MM.1S (cell line): Measurements from ENCODE around the gene GSG1L.

Experiments used
- DNase-seq: peaks from one replicate; pipeline ENCODE4 v3.0.0-alpha.2; 2015
- H2AFZ ChIP-seq: fragments of 300-600 bp; sonication (generic); 2 replicates; pipeline ENCODE4 v1.6.0; 2016; ENCODE audit warnings: antibody characterized with exemption, low read length
- H3F3A ChIP-seq: fragments of 300-600 bp; sonication (generic); 2 replicates; pipeline ENCODE4 v1.6.1; 2016; ENCODE audit warnings: mild to moderate bottlenecking, antibody characterized with exemption, low read length, moderate library complexity, mixed read lengths; ENCODE audit not compliant: insufficient read depth
- H3K27ac ChIP-seq: fragments of 300-600 bp; sonication (generic); 2 replicates; pipeline ENCODE4 v1.5.1; 2016; ENCODE audit warnings: mild to moderate bottlenecking, low read length
- H3K27me3 ChIP-seq: fragments of 300-600 bp; sonication (generic); replicated peaks from 2 replicates; pipeline ENCODE4 v1.6.0; 2016; ENCODE audit warnings: low read length; ENCODE audit not compliant: insufficient read depth
- H3K36me3 ChIP-seq: fragments of 300-600 bp; sonication (generic); replicated peaks from 2 replicates; pipeline ENCODE4 v1.6.1; 2016; ENCODE audit warnings: mild to moderate bottlenecking, low read length, mixed read lengths; ENCODE audit not compliant: insufficient read depth
- H3K4me1 ChIP-seq: fragments of 300-600 bp; sonication (generic); 2 replicates; pipeline ENCODE4 v1.6.1; 2016; ENCODE audit warnings: low read length, mixed read lengths
- H3K4me2 ChIP-seq: fragments of 300-600 bp; sonication (generic); 2 replicates; pipeline ENCODE4 v1.6.0; 2016; ENCODE audit warnings: low read depth, low read length
- H3K4me3 ChIP-seq: fragments of 300-600 bp; sonication (generic); 2 replicates; pipeline ENCODE4 v1.5.1; 2016; ENCODE audit warnings: low read length, mixed read lengths
- H3K79me2 ChIP-seq: fragments of 300-600 bp; sonication (generic); 2 replicates; pipeline ENCODE4 v1.6.1; 2016; ENCODE audit warnings: mixed run types, low read length, mixed read lengths
- H3K9ac ChIP-seq: fragments of 300-600 bp; sonication (generic); 2 replicates; pipeline ENCODE4 v1.6.1; 2016; ENCODE audit warnings: low read length, mixed read lengths
- H3K9me2 ChIP-seq: fragments of 300-600 bp; sonication (generic); replicated peaks from 2 replicates; pipeline ENCODE4 v1.6.1; 2016; ENCODE audit warnings: mild to moderate bottlenecking, low read length, mixed read lengths; ENCODE audit not compliant: insufficient read depth
- H3K9me3 ChIP-seq: fragments of 300-600 bp; sonication (generic); replicated peaks from 2 replicates; pipeline ENCODE4 v1.6.1; 2016; ENCODE audit warnings: mild to moderate bottlenecking, low read length, mixed read lengths; ENCODE audit not compliant: insufficient read depth
- H4K20me1 ChIP-seq: fragments of 300-600 bp; sonication (generic); 2 replicates; pipeline ENCODE4 v1.6.1; 2016; ENCODE audit warnings: mild to moderate bottlenecking, low read length, moderate library complexity, mixed read lengths; ENCODE audit not compliant: insufficient read depth
- EZH2 ChIP-seq: fragments of 300-600 bp; sonication (generic); optimal IDR thresholded peaks from 2 replicates; pipeline ENCODE3; 2017; ENCODE audit warnings: low read depth, mild to moderate bottlenecking, antibody characterized with exemption, low read length, mixed read lengths
- EZH2phosphoT487 ChIP-seq: fragments of 300-600 bp; sonication (generic); IDR thresholded peaks from 2 replicates; pipeline ENCODE4 v1.6.1; 2018; ENCODE audit warnings: antibody characterized with exemption, low read length
- TF ChIP-seq, protein P1 (sequence below): fragments of 300-600 bp; sonication (generic); IDR thresholded peaks from 2 replicates; pipeline ENCODE4 v1.5.1; 2016; ENCODE audit warnings: antibody characterized with exemption, low read length, mixed read lengths

The GSG1L gene

GRCh38 chr16:27759301-27759871 is 304.1 kb downstream of the GSG1L start:
- no peaks in the 10 kb centered on the region for H4K20me1 ChIP-seq
- no peaks in the 10 kb centered on the region for H3K9me3 ChIP-seq
- no peaks in the 10 kb centered on the region for H3K36me3 ChIP-seq
- no peak overlapping the region for H3K9ac ChIP-seq
- H3K4me2 ChIP-seq: no peak overlapping the region
- H3K27ac ChIP-seq: no peak overlapping the region
- no peak overlapping the region for H2AFZ ChIP-seq
- no peaks in the 10 kb centered on the region for H3K27me3 ChIP-seq
- TF ChIP-seq EZH2 (no peak), EZH2phosphoT487 (no peak)
- TF ChIP-seq, protein P1, sequence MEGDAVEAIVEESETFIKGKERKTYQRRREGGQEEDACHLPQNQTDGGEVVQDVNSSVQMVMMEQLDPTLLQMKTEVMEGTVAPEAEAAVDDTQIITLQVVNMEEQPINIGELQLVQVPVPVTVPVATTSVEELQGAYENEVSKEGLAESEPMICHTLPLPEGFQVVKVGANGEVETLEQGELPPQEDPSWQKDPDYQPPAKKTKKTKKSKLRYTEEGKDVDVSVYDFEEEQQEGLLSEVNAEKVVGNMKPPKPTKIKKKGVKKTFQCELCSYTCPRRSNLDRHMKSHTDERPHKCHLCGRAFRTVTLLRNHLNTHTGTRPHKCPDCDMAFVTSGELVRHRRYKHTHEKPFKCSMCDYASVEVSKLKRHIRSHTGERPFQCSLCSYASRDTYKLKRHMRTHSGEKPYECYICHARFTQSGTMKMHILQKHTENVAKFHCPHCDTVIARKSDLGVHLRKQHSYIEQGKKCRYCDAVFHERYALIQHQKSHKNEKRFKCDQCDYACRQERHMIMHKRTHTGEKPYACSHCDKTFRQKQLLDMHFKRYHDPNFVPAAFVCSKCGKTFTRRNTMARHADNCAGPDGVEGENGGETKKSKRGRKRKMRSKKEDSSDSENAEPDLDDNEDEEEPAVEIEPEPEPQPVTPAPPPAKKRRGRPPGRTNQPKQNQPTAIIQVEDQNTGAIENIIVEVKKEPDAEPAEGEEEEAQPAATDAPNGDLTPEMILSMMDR: no peak
- no peaks in the 10 kb centered on the region for H3K9me2 ChIP-seq
- H3K4me3 ChIP-seq: no peak overlapping the region
- DNase-seq: no peak
- H3K4me1 ChIP-seq: no peaks in the 10 kb centered on the region
- H3K79me2 ChIP-seq: no peaks in the 10 kb centered on the region
- no peaks in the 10 kb centered on the region for H3F3A ChIP-seq

DNA sequence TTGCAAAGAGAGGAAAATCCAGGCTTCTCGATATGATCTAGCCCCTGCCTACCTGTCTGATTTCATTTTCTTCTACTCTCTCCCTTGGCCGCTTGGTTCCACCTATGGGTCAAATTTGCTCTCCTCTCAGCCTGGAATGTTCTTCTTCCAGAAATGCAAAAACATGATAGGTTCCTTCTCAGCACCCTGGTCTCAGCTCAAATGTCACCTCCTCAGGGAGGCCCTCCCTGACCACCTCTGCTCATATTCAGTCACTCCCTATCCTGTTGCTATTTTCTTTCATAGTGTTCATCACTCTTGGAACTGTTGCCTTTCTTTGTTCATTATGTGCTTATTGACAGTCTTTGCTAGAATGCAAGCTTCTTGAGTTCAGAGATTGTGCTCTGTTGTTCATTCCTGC is 305.0 kb downstream of the GSG1L start:
- Histone ChIP-seq H3K27me3 (no peaks in the 10 kb centered on the region), H3K4me3 (no peak overlapping the region), H3K36me3 (no peaks in the 10 kb centered on the region), H3K27ac (no peak overlapping the region), H4K20me1 (no peaks in the 10 kb centered on the region), H2AFZ (no peak overlapping the region), H3K9me3 (no peaks in the 10 kb centered on the region), H3K9me2 (no peaks in the 10 kb centered on the region), H3K4me1 (no peaks in the 10 kb centered on the region), H3K9ac (no peak overlapping the region), H3K79me2 (no peaks in the 10 kb centered on the region), H3F3A (no peaks in the 10 kb centered on the region), H3K4me2 (no peak overlapping the region)
- no peak for DNase-seq
- no peak for TF ChIP-seq EZH2
- TF ChIP-seq EZH2phosphoT487: no peak
- TF ChIP-seq, protein P1: no peak

DNA sequence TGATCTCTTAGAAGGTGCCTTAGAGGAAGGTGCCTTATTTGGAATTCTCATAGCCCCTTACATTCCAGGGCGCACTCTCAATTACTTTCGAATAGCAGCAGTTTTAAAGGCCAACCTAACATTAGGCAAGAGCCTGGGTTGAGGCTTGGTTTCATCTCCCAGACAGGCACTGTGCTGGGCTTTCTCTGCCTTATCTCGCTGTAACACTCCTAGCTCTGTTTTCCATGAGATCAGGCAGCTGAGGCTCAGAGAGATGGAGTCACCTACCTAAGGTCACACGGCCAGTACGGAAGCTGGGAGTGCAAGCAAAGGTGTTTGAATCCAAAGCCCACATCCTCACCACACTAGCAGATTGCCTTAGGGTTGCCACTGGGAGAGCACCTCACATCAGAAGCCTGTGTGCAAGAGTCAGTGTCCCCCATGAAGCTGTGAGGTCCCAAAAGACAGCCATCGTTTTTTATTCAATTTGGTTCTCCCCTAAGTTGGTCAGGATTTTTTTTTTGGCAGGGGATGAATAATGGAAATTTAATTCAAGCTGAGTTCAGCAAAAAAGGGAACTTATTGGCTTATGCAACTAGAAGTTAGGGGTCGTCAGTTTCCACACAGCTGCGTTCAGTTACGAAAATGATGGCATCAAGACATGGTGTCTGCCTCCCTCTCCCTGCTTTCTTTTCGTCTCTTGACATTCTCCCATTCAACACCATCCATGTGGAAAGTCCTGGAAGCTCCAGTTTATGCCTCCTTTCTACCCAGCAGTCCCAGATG is 307.1 kb downstream of the GSG1L start:
- Histone ChIP-seq H3K79me2 (no peaks in the 10 kb centered on the region), H3K36me3 (no peaks in the 10 kb centered on the region), H2AFZ (no peak overlapping the region), H3K4me1 (no peaks in the 10 kb centered on the region), H3K4me3 (no peak overlapping the region), H3K27ac (no peak overlapping the region), H3K9ac (no peak overlapping the region), H3K9me3 (no peaks in the 10 kb centered on the region), H3K27me3 (no peaks in the 10 kb centered on the region), H3K4me2 (no peak overlapping the region), H3K9me2 (no peaks in the 10 kb centered on the region), H4K20me1 (no peaks in the 10 kb centered on the region), H3F3A (no peaks in the 10 kb centered on the region)
- no peak for TF ChIP-seq EZH2phosphoT487
- no peak for TF ChIP-seq EZH2
- TF ChIP-seq, protein P1: no peak
- DNase-seq: no peak
